Activated CD8-positive, alpha-beta memory T cell treated with anti-CD3 and anti-CD28 coated beads, Interleukin-2, amount 50 U/mL, for 48 hours (primary cell): Measurements from ENCODE around the gene ZFP69.

Source experiments
- DNase-seq: peaks from one replicate; pipeline ENCODE4 v3.0.0-alpha.2; 2020

Gene ZFP69

GRCh38 chr1:40508375-40509341, 31.6 kb downstream of the ZFP69 start, which contains the start of gene EXO5:
TSS of gene EXO5 (plus strand) at chr1:40508767. CDS start at chr1:40514545, 5,778 bp downstream.
- DNase-seq = peak; percentile 93

- DNase-seq = no peak
Measured at GRCh38 chr1:40519517-40519916, 42.4 kb downstream of the ZFP69 start.

GRCh38 chr1:40530735-40531380, 53.8 kb downstream of the ZFP69 start:
- DNase-seq = no peak

- DNase-seq = peak; percentile 86
Measured at GRCh38 chr1:40531381-40532061, 54.4 kb downstream of the ZFP69 start, which contains the start of gene ZNF684. TSS of gene ZNF684 (plus strand) at chr1:40531637. CDS start at chr1:40533167, 1,530 bp downstream.

- DNase-seq = no peak
Measured at GRCh38 chr1:40532062-40532389, 54.9 kb downstream of the ZFP69 start.

- DNase-seq = no peak
Measured at GRCh38 chr1:40532844-40533424, 55.8 kb downstream of the ZFP69 start.

- DNase-seq = no peak
Measured at GRCh38 chr1:40534589-40534988, 57.5 kb downstream of the ZFP69 start.

GRCh38 chr1:40535732-40536131, 58.6 kb downstream of the ZFP69 start:
- no peak for DNase-seq

- DNase-seq = no peak
Measured at GRCh38 chr1:40539338-40539737, 62.2 kb downstream of the ZFP69 start.
